Measurements from ENCODE around the gene DHTKD1. TPM values are rescaled to one million over a fixed set of nuclear protein-coding genes. Genes with fewer than 3 reads are reported as not detected.

DHTKD1 gene, protein sequence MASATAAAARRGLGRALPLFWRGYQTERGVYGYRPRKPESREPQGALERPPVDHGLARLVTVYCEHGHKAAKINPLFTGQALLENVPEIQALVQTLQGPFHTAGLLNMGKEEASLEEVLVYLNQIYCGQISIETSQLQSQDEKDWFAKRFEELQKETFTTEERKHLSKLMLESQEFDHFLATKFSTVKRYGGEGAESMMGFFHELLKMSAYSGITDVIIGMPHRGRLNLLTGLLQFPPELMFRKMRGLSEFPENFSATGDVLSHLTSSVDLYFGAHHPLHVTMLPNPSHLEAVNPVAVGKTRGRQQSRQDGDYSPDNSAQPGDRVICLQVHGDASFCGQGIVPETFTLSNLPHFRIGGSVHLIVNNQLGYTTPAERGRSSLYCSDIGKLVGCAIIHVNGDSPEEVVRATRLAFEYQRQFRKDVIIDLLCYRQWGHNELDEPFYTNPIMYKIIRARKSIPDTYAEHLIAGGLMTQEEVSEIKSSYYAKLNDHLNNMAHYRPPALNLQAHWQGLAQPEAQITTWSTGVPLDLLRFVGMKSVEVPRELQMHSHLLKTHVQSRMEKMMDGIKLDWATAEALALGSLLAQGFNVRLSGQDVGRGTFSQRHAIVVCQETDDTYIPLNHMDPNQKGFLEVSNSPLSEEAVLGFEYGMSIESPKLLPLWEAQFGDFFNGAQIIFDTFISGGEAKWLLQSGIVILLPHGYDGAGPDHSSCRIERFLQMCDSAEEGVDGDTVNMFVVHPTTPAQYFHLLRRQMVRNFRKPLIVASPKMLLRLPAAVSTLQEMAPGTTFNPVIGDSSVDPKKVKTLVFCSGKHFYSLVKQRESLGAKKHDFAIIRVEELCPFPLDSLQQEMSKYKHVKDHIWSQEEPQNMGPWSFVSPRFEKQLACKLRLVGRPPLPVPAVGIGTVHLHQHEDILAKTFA
- 53.2 and 53.5 TPM in 2 replicates for total RNA-seq (2021)
- long read RNA-seq, full-length matches to known transcripts = 355 of 472 reads
- long read RNA-seq, partial matches to known transcripts = 17 of 472 reads
- long read RNA-seq, other reads (novel, unspliced or antisense) = 100 of 472 reads

DNA sequence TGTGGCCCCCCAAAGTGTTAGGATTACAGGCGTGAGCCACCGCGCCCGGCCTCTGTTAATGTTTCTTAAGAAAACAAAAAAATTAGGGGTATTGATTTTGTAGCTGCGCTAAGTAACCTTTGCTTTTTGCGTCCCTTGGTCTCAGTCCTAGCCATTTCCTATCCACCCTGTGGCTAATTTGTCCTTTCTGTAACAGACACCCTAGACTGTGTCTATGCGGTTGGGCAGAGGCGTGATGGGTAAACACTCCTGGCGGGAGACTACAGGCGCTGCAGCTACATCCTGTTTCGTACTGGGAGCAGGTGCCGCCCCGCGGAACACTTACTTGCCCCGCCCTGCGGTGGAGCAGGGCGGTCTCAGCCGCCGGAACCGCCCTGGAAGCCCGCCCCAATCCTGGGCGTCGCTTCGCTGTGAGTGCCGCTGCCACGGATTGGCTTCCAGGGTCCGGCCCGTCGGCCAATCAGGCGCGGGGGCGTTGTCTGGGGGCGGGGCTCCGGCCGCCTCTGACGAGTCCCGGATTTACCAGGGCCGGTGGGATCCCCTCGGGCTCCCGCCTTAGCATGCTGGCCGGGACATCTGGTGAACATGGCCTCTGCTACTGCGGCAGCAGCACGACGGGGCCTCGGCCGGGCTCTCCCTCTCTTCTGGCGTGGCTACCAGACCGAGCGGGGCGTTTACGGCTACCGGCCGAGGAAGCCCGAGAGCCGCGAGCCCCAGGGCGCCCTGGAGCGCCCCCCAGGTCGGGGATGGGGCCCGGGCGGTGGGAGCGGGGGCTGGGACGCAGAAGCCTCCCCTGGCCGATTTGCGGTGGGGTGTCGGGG lies at the start of gene DHTKD1:
TSS of gene DHTKD1 (plus strand) at position 506 of the 821 bp plus-strand sequence. CDS start at position 586, 80 bp downstream.
- Histone ChIP-seq H3K9ac (ENCODE audit: extremely low read depth, insufficient read length, low read length) (peak within 1 kb of the TSS; percentile 67), H3K23ac (ENCODE audit: insufficient read length, low read depth, low read length) (no peak within 1 kb of the TSS), H3K14ac (ENCODE audit: insufficient read depth, low read length) (peak within 1 kb of the TSS; percentile 91), H2BK20ac (ENCODE audit: low read depth, low read length, poor library complexity, severe bottlenecking) (no peak within 1 kb of the TSS), H2AK5ac (ENCODE audit: insufficient read length, low read length) (no peak within 1 kb of the TSS), H3K79me1 (ENCODE audit: insufficient read depth, low read depth, low read length, poor library complexity, severe bottlenecking) (peaks cover 6% of the 10 kb centered on the region), H3K27ac (ENCODE audit: insufficient read length, low read depth, low read length) (peak within 1 kb of the TSS; percentile 16), H2BK15ac (ENCODE audit: low read depth, low read length) (no peak within 1 kb of the TSS), H4K5ac (ENCODE audit: insufficient read length, low read depth, low read length) (no peak within 1 kb of the TSS), H4K20me1 (ENCODE audit: control insufficient read depth, insufficient read depth, insufficient read length) (no peaks in the 10 kb centered on the region), H2BK120ac (ENCODE audit: low read depth, low read length, poor library complexity, severe bottlenecking) (peak within 1 kb of the TSS; percentile 70), H3K79me2 (ENCODE audit: insufficient read depth, low read length) (peaks cover 3% of the 10 kb centered on the region; the same call in 1 of the 2 replicates), H2BK12ac (ENCODE audit: insufficient read length, low read depth, low read length) (no peak within 1 kb of the TSS), H3K56ac (ENCODE audit: insufficient read length, low read depth, low read length) (no peak within 1 kb of the TSS), H2AFZ (ENCODE audit: low read length) (no peak within 1 kb of the TSS), H2BK5ac (ENCODE audit: insufficient read length, low read length) (no peak within 1 kb of the TSS), H3K4me1 (ENCODE audit: insufficient read depth, low read length) (no peaks in the 10 kb centered on the region), H3K4ac (ENCODE audit: low read depth, low read length) (no peak within 1 kb of the TSS), H3T11ph (ENCODE audit: low read length) (no peak within 1 kb of the TSS), H3K23me2 (ENCODE audit: insufficient read length, low read depth, low read length, poor library complexity, severe bottlenecking) (no peaks in the 10 kb centered on the region), H3K4me2 (ENCODE audit: insufficient read depth, insufficient read length, low read length) (peak within 1 kb of the TSS; percentile 54), H3K9me3 (ENCODE audit: control insufficient read depth, low read depth, low read length) (no peaks in the 10 kb centered on the region), H3K27me3 (ENCODE audit: insufficient read depth, low read length) (no peaks in the 10 kb centered on the region), H4K91ac (ENCODE audit: insufficient read length, low read depth, low read length) (no peak within 1 kb of the TSS), H4K8ac (replicated peaks; ENCODE audit: insufficient read length, low read depth, low read length) (no peak within 1 kb of the TSS), H3K18ac (ENCODE audit: insufficient read length, low read depth, low read length) (peak within 1 kb of the TSS; percentile 85)
- TF ChIP-seq, protein P1, sequence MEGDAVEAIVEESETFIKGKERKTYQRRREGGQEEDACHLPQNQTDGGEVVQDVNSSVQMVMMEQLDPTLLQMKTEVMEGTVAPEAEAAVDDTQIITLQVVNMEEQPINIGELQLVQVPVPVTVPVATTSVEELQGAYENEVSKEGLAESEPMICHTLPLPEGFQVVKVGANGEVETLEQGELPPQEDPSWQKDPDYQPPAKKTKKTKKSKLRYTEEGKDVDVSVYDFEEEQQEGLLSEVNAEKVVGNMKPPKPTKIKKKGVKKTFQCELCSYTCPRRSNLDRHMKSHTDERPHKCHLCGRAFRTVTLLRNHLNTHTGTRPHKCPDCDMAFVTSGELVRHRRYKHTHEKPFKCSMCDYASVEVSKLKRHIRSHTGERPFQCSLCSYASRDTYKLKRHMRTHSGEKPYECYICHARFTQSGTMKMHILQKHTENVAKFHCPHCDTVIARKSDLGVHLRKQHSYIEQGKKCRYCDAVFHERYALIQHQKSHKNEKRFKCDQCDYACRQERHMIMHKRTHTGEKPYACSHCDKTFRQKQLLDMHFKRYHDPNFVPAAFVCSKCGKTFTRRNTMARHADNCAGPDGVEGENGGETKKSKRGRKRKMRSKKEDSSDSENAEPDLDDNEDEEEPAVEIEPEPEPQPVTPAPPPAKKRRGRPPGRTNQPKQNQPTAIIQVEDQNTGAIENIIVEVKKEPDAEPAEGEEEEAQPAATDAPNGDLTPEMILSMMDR (conservative IDR thresholded peaks at IDR 0.05) = peak; percentile 50
- no peaks in the 10 kb centered on the region for H3K9me3 Mint-ChIP-seq
- peaks cover 3 to 7% (median 5%) of the 10 kb centered on the region in 3 experiments; a peak in 3 of 7 replicates for H3K36me3 Mint-ChIP-seq (ENCODE audit: insufficient read depth in 1 of 3, low read depth in 3 of 3)
- WGBS (ENCODE audit: extremely low coverage, insufficient read length, low lambda C conversion rate) = no CpG with 5 or more reads among the region's 66 CpGs
- peak within 1 kb of the TSS; percentile 93 to 98 (median 97) for H3K27ac Mint-ChIP-seq
- no peaks in the 10 kb centered on the region for H3K27me3 Mint-ChIP-seq (ENCODE audit: low read depth)
- peak; percentile 99 for DNase-seq
- H3K4me1 Mint-ChIP-seq = peaks cover 14 to 19% of the 10 kb centered on the region in 2 experiments
- peak within 1 kb of the TSS; percentile 84 to 91 for H3K4me3 Mint-ChIP-seq
